Loucy (cell line): ENCODE results near the gene KCNK13.

Source experiments
- H2AFZ ChIP-seq: fragments of 200-600 bp; sonication (generic); 2 replicates; pipeline ENCODE4 v1.6.0; 2016; ENCODE audit warnings: antibody characterized with exemption, mild to moderate bottlenecking, low read length, moderate library complexity
- H3F3A ChIP-seq: fragments of 200-600 bp; 2 replicates; pipeline ENCODE4 v1.6.0; 2016; ENCODE audit warnings: antibody characterized with exemption, low read depth, mild to moderate bottlenecking
- H3K27me3 ChIP-seq: fragments of 200-600 bp; sonication (generic); 2 replicates; pipeline ENCODE4 v1.6.1; 2014; ENCODE audit warnings: low read length, mild to moderate bottlenecking; ENCODE audit not compliant: insufficient read depth, poor library complexity, severe bottlenecking
- H3K36me3 ChIP-seq: fragments of 200-600 bp; sonication (generic); 2 replicates; pipeline ENCODE4 v1.6.1; 2016; ENCODE audit warnings: low read length; ENCODE audit not compliant: insufficient read depth
- H3K4me1 ChIP-seq: fragments of 200-600 bp; sonication (generic); 2 replicates; pipeline ENCODE4 v1.5.1; 2014; ENCODE audit warnings: low read length, mild to moderate bottlenecking; ENCODE audit not compliant: insufficient read depth, poor library complexity, severe bottlenecking
- H3K4me2 ChIP-seq: fragments of 200-600 bp; sonication (generic); 2 replicates; pipeline ENCODE4 v1.6.0; 2014; ENCODE audit warnings: antibody characterized with exemption, low read length, low read depth, mild to moderate bottlenecking; ENCODE audit not compliant: poor library complexity, severe bottlenecking
- H3K4me3 ChIP-seq: fragments of 200-600 bp; sonication (generic); 2 replicates; pipeline ENCODE4 v1.5.1; 2014; ENCODE audit warnings: low read length, mild to moderate bottlenecking, mixed read lengths; ENCODE audit not compliant: poor library complexity, severe bottlenecking
- H3K79me2 ChIP-seq: fragments of 200-600 bp; sonication (generic); 2 replicates; pipeline ENCODE4 v1.6.1; 2014; ENCODE audit warnings: low read length; ENCODE audit not compliant: insufficient read depth
- H3K9ac ChIP-seq: fragments of 200-600 bp; sonication (generic); 2 replicates; pipeline ENCODE4 v1.6.0; 2014; ENCODE audit warnings: mild to moderate bottlenecking, low read depth, low read length, moderate library complexity; ENCODE audit not compliant: poor library complexity, severe bottlenecking
- H3K9me2 ChIP-seq: fragments of 200-600 bp; sonication (generic); replicated peaks from 2 replicates; pipeline ENCODE4 v1.6.1; 2016; ENCODE audit warnings: low read depth, low read length, mixed read lengths
- H3K9me3 ChIP-seq: fragments of 200-600 bp; sonication (generic); 2 replicates; pipeline ENCODE4 v1.6.1; 2014; ENCODE audit warnings: mild to moderate bottlenecking, antibody characterized with exemption, low read length, low read depth; ENCODE audit not compliant: insufficient read depth
- H4K20me1 ChIP-seq: fragments of 200-600 bp; sonication (generic); 2 replicates; pipeline ENCODE4 v1.6.0; 2014; ENCODE audit warnings: antibody characterized with exemption, low read length, mild to moderate bottlenecking; ENCODE audit not compliant: insufficient read depth, poor library complexity, severe bottlenecking
- EZH2phosphoT487 ChIP-seq: fragments of 200-600 bp; IDR thresholded peaks from 2 replicates; pipeline ENCODE4 v1.6.1; 2018; ENCODE audit warnings: antibody characterized with exemption, mild to moderate bottlenecking, moderate library complexity, borderline replicate concordance
- TF ChIP-seq, protein P1 (sequence below): fragments of 200-600 bp; sonication (generic); conservative IDR thresholded peaks from 2 replicates; pipeline ENCODE4 v1.5.1; 2014; ENCODE audit warnings: mild to moderate bottlenecking, antibody characterized with exemption, low read length

The KCNK13 gene

DNA sequence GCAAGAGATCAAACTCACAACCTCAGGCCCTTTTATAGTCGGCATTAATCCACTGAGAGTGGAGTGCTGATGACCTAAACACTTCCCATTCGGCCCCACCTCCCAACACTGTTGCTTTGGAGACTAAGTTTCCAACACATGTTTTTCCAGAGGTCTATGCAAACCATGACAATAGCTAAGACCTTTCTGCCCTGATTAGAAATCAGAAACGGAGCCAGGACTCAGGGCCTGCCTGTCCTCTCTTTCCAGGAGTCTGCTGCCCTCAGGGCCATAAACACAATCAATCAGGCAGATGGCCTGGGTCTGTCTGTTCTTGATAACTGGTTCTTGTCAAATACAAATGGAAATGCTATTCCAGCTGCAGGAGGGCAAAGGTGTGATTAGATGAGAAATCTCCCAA lies 97.4 kb downstream of the KCNK13 start:
- TF ChIP-seq, protein P1, sequence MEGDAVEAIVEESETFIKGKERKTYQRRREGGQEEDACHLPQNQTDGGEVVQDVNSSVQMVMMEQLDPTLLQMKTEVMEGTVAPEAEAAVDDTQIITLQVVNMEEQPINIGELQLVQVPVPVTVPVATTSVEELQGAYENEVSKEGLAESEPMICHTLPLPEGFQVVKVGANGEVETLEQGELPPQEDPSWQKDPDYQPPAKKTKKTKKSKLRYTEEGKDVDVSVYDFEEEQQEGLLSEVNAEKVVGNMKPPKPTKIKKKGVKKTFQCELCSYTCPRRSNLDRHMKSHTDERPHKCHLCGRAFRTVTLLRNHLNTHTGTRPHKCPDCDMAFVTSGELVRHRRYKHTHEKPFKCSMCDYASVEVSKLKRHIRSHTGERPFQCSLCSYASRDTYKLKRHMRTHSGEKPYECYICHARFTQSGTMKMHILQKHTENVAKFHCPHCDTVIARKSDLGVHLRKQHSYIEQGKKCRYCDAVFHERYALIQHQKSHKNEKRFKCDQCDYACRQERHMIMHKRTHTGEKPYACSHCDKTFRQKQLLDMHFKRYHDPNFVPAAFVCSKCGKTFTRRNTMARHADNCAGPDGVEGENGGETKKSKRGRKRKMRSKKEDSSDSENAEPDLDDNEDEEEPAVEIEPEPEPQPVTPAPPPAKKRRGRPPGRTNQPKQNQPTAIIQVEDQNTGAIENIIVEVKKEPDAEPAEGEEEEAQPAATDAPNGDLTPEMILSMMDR, result no peak
- TF ChIP-seq EZH2phosphoT487, result no peak
- H3K4me3 ChIP-seq, result no peak overlapping the region
- no peaks in the 10 kb centered on the region for H3K27me3 ChIP-seq
- no peak overlapping the region for H2AFZ ChIP-seq
- no peaks in the 10 kb centered on the region for H3K79me2 ChIP-seq
- no peaks in the 10 kb centered on the region for H3K4me1 ChIP-seq
- no peaks in the 10 kb centered on the region for H3K9me2 ChIP-seq
- no peaks in the 10 kb centered on the region for H3K9me3 ChIP-seq
- H4K20me1 ChIP-seq, result no peaks in the 10 kb centered on the region
- H3F3A ChIP-seq, result no peaks in the 10 kb centered on the region
- H3K36me3 ChIP-seq, result no peaks in the 10 kb centered on the region
- no peak overlapping the region for H3K4me2 ChIP-seq
- H3K9ac ChIP-seq, result no peak overlapping the region

DNA sequence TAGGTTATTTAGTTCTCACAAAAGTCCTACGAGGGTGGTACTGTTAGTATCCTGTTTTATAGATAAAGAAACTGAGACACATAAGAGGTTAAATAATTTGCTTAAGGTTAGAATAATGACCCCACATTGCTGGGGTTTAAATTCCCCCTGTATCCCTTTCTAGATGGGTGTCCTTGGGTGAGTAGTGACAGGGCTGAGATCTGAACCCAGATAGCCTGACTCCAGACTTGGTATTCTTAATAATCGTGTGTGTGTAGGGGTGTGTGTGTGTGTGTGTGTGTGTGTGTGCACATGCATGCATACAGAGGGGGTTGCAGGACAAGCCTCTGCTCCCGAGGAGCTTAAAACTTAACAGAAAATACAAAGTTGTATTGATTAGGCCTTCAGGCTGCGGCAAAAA lies 97.9 kb downstream of the KCNK13 start:
- no peaks in the 10 kb centered on the region for H3K4me1 ChIP-seq
- H3K4me2 ChIP-seq, result no peak overlapping the region
- H3K9me2 ChIP-seq, result no peaks in the 10 kb centered on the region
- no peaks in the 10 kb centered on the region for H3K36me3 ChIP-seq
- H2AFZ ChIP-seq, result no peak overlapping the region
- no peaks in the 10 kb centered on the region for H3K79me2 ChIP-seq
- H3F3A ChIP-seq, result no peaks in the 10 kb centered on the region
- H3K9ac ChIP-seq, result no peak overlapping the region
- no peak overlapping the region for H3K4me3 ChIP-seq
- H3K9me3 ChIP-seq, result no peaks in the 10 kb centered on the region
- no peak for TF ChIP-seq EZH2phosphoT487
- TF ChIP-seq, protein P1, result no peak
- H3K27me3 ChIP-seq, result no peaks in the 10 kb centered on the region
- H4K20me1 ChIP-seq, result no peaks in the 10 kb centered on the region

DNA sequence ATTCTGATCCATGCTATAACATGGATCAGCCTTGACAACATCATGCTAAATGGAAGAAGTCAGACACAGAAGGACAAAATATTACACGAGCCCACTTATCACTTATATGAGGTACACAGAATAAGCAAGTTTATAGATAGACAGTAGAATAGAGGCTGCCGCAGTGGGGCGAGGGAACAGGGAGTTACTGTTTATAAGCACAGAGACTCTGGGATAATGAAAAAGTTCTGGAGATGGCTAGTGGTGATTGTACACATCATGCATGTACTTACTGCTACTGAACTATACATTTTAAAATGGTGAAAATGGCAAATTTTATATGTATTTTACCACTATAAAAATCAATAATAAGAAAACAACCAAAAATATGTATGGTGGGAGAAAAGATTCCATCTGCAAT lies 99.3 kb downstream of the KCNK13 start:
- Histone ChIP-seq H4K20me1 (no peaks in the 10 kb centered on the region), H3K9me2 (no peaks in the 10 kb centered on the region), H3K9me3 (no peaks in the 10 kb centered on the region), H3K36me3 (no peaks in the 10 kb centered on the region), H3K9ac (no peak overlapping the region), H3K4me2 (no peak overlapping the region), H3K4me3 (no peak overlapping the region), H3K27me3 (no peaks in the 10 kb centered on the region), H3K4me1 (no peaks in the 10 kb centered on the region), H2AFZ (no peak overlapping the region), H3K79me2 (no peaks in the 10 kb centered on the region), H3F3A (no peaks in the 10 kb centered on the region)
- TF ChIP-seq EZH2phosphoT487, result no peak
- TF ChIP-seq, protein P1, result no peak
